Measurements from ENCODE around the gene SMARCC1.
"Not testable (repeated sequence)": the region's sequence is repeated elsewhere in the genome, so short reads cannot be mapped to it uniquely, and the experiment has no call there.

Gene SMARCC1

GRCh38 chr3:47762233-47762632 lies 19.5 kb downstream of the SMARCC1 start:
- no peaks in the 10 kb centered on the region for H3K9me3 ChIP-seq (ENCODE audit: control insufficient read depth, insufficient read depth, low read depth, low read length)
- H3K27me3 ChIP-seq (ENCODE audit: control insufficient read depth, insufficient read depth, low read length) = no peaks in the 10 kb centered on the region
- H3K9ac ChIP-seq (ENCODE audit: low read length) = no peak overlapping the region
- no peak overlapping the region for H3K27ac ChIP-seq (ENCODE audit: low read depth, low read length)
- peaks cover 56% of the 10 kb centered on the region for H3K36me3 ChIP-seq (ENCODE audit: control insufficient read depth, insufficient read depth, low read length)
- no peaks in the 10 kb centered on the region for H3K4me1 ChIP-seq (ENCODE audit: control insufficient read depth, insufficient read depth, low read length)
- H3K4me3 ChIP-seq (ENCODE audit: low read depth, low read length) = no peak overlapping the region

DNA sequence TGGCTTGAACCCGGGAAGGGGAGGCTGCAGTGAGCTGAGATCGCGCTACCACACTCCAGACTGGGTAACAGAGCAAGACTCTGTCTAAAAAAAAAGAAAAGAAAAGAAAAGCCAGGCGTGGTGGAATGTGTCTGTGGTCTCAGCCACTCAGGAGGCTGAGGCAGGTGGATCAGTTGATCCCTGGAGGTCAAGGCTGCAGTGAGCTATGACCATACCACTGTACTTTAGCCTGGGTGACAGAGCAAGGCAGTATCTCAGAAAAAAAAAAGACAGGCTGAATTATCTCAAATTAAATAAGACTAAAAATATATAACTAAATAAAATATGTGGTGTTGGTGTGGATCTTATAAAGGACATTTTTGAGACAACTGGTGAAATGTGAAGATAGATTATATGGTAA lies 20.6 kb downstream of the SMARCC1 start:
- Histone ChIP-seq H3K9me3 (ENCODE audit: control insufficient read depth, insufficient read depth, low read depth, low read length) (no peaks in the 10 kb centered on the region), H3K36me3 (ENCODE audit: control insufficient read depth, insufficient read depth, low read length) (peaks cover 57% of the 10 kb centered on the region), H3K27ac (ENCODE audit: low read depth, low read length) (no peak overlapping the region), H3K4me1 (ENCODE audit: control insufficient read depth, insufficient read depth, low read length) (no peaks in the 10 kb centered on the region), H3K4me3 (ENCODE audit: low read depth, low read length) (no peak overlapping the region), H3K27me3 (ENCODE audit: control insufficient read depth, insufficient read depth, low read length) (no peaks in the 10 kb centered on the region), H3K9ac (ENCODE audit: low read length) (no peak overlapping the region)

- H3K9me3 ChIP-seq (ENCODE audit: control insufficient read depth, insufficient read depth, low read depth, low read length); H3K4me1 ChIP-seq (ENCODE audit: control insufficient read depth, insufficient read depth, low read length); H3K4me3 ChIP-seq (ENCODE audit: low read depth, low read length); H3K27me3 ChIP-seq (ENCODE audit: control insufficient read depth, insufficient read depth, low read length); H3K27ac ChIP-seq (ENCODE audit: low read depth, low read length); H3K9ac ChIP-seq (ENCODE audit: low read length): not testable (repeated sequence)
- H3K36me3 ChIP-seq (ENCODE audit: control insufficient read depth, insufficient read depth, low read length) = peaks cover 54% of the 10 kb centered on the region
These were observed 21.5 kb downstream of the SMARCC1 start for GRCh38 chr3:47760207-47760606.

- H3K36me3 ChIP-seq (ENCODE audit: control insufficient read depth, insufficient read depth, low read length) = peaks cover 41% of the 10 kb centered on the region
These were observed 23.2 kb downstream of the SMARCC1 start for GRCh38 chr3:47758261-47759025.

GRCh38 chr3:47752716-47753115 lies 29.0 kb downstream of the SMARCC1 start:
- Histone ChIP-seq H3K9me3 (ENCODE audit: control insufficient read depth, insufficient read depth, low read depth, low read length) (no peaks in the 10 kb centered on the region), H3K4me3 (ENCODE audit: low read depth, low read length) (no peak overlapping the region), H3K36me3 (ENCODE audit: control insufficient read depth, insufficient read depth, low read length) (peaks cover 23% of the 10 kb centered on the region), H3K27ac (ENCODE audit: low read depth, low read length) (no peak overlapping the region), H3K27me3 (ENCODE audit: control insufficient read depth, insufficient read depth, low read length) (no peaks in the 10 kb centered on the region), H3K4me1 (ENCODE audit: control insufficient read depth, insufficient read depth, low read length) (no peaks in the 10 kb centered on the region), H3K9ac (ENCODE audit: low read length) (no peak overlapping the region)

More at GRCh38 chr3:47758261-47759025, 23.2 kb downstream of the SMARCC1 start:
- Histone ChIP-seq H3K4me1 (ENCODE audit: control insufficient read depth, insufficient read depth, low read length) (no peaks in the 10 kb centered on the region), H3K9ac (ENCODE audit: low read length) (no peak overlapping the region), H3K27ac (ENCODE audit: low read depth, low read length) (no peak overlapping the region), H3K4me3 (ENCODE audit: low read depth, low read length) (no peak overlapping the region), H3K9me3 (ENCODE audit: control insufficient read depth, insufficient read depth, low read depth, low read length) (no peaks in the 10 kb centered on the region), H3K27me3 (ENCODE audit: control insufficient read depth, insufficient read depth, low read length) (no peaks in the 10 kb centered on the region)

- H3K4me3 ChIP-seq (ENCODE audit: low read depth, low read length); H3K27ac ChIP-seq (ENCODE audit: low read depth, low read length); H3K27me3 ChIP-seq (ENCODE audit: control insufficient read depth, insufficient read depth, low read length); H3K9me3 ChIP-seq (ENCODE audit: control insufficient read depth, insufficient read depth, low read depth, low read length); H3K4me1 ChIP-seq (ENCODE audit: control insufficient read depth, insufficient read depth, low read length); H3K9ac ChIP-seq (ENCODE audit: low read length): not testable (repeated sequence)
- peaks cover 19% of the 10 kb centered on the region for H3K36me3 ChIP-seq (ENCODE audit: control insufficient read depth, insufficient read depth, low read length)
These were observed 30.8 kb downstream of the SMARCC1 start for GRCh38 chr3:47750811-47751354.

- no peak overlapping the region for H3K9ac ChIP-seq (ENCODE audit: low read length)
- H3K4me3 ChIP-seq (ENCODE audit: low read depth, low read length) = no peak overlapping the region
- H3K36me3 ChIP-seq (ENCODE audit: control insufficient read depth, insufficient read depth, low read length) = peaks cover 47% of the 10 kb centered on the region
- no peaks in the 10 kb centered on the region for H3K9me3 ChIP-seq (ENCODE audit: control insufficient read depth, insufficient read depth, low read depth, low read length)
- no peak overlapping the region for H3K27ac ChIP-seq (ENCODE audit: low read depth, low read length)
- no peaks in the 10 kb centered on the region for H3K4me1 ChIP-seq (ENCODE audit: control insufficient read depth, insufficient read depth, low read length)
- H3K27me3 ChIP-seq (ENCODE audit: control insufficient read depth, insufficient read depth, low read length) = no peaks in the 10 kb centered on the region
These were observed 34.1 kb downstream of the SMARCC1 start for GRCh38 chr3:47747558-47747957.

- no peaks in the 10 kb centered on the region for H3K27me3 ChIP-seq (ENCODE audit: control insufficient read depth, insufficient read depth, low read length)
- H3K9me3 ChIP-seq (ENCODE audit: control insufficient read depth, insufficient read depth, low read depth, low read length) = no peaks in the 10 kb centered on the region
- H3K4me3 ChIP-seq (ENCODE audit: low read depth, low read length) = no peak overlapping the region
- no peak overlapping the region for H3K27ac ChIP-seq (ENCODE audit: low read depth, low read length)
- H3K4me1 ChIP-seq (ENCODE audit: control insufficient read depth, insufficient read depth, low read length) = no peaks in the 10 kb centered on the region
- no peak overlapping the region for H3K9ac ChIP-seq (ENCODE audit: low read length)
- H3K36me3 ChIP-seq (ENCODE audit: control insufficient read depth, insufficient read depth, low read length) = peaks cover 56% of the 10 kb centered on the region
These were observed 35.4 kb downstream of the SMARCC1 start for GRCh38 chr3:47746264-47746663.

DNA sequence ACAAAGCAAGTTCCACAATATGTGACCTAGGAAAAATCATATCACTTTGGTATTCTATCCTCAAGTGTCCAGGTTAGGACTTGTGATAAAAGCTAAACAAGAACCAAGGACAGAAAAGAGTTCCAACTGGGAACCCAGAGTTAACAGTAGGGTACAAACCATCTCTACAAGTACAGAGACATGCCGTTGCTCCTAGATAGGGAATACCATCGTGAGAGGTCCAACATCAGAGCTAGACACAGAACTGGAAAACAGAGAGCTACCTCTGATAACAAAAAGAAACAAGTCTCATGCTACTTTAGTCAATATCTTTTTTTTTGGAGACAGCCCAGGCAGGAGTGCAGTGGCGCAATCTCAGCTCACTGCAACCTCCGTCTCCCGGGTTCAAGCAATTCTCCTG lies 37.8 kb downstream of the SMARCC1 start:
- Histone ChIP-seq H3K9me3 (ENCODE audit: control insufficient read depth, insufficient read depth, low read depth, low read length) (no peaks in the 10 kb centered on the region), H3K4me1 (ENCODE audit: control insufficient read depth, insufficient read depth, low read length) (no peaks in the 10 kb centered on the region), H3K4me3 (ENCODE audit: low read depth, low read length) (no peak overlapping the region), H3K27me3 (ENCODE audit: control insufficient read depth, insufficient read depth, low read length) (no peaks in the 10 kb centered on the region), H3K36me3 (ENCODE audit: control insufficient read depth, insufficient read depth, low read length) (peaks cover 58% of the 10 kb centered on the region), H3K27ac (ENCODE audit: low read depth, low read length) (no peak overlapping the region), H3K9ac (ENCODE audit: low read length) (no peak overlapping the region)

GRCh38 chr3:47743352-47743751 lies 38.3 kb downstream of the SMARCC1 start:
- H3K36me3 ChIP-seq (ENCODE audit: control insufficient read depth, insufficient read depth, low read length) = peaks cover 62% of the 10 kb centered on the region
- not testable (repeated sequence) for H3K27ac ChIP-seq (ENCODE audit: low read depth, low read length); H3K4me1 ChIP-seq (ENCODE audit: control insufficient read depth, insufficient read depth, low read length); H3K9ac ChIP-seq (ENCODE audit: low read length); H3K9me3 ChIP-seq (ENCODE audit: control insufficient read depth, insufficient read depth, low read depth, low read length); H3K27me3 ChIP-seq (ENCODE audit: control insufficient read depth, insufficient read depth, low read length); H3K4me3 ChIP-seq (ENCODE audit: low read depth, low read length)

- H3K9ac ChIP-seq (ENCODE audit: low read length) = no peak overlapping the region
- no peaks in the 10 kb centered on the region for H3K9me3 ChIP-seq (ENCODE audit: control insufficient read depth, insufficient read depth, low read depth, low read length)
- H3K4me3 ChIP-seq (ENCODE audit: low read depth, low read length) = no peak overlapping the region
- no peak overlapping the region for H3K27ac ChIP-seq (ENCODE audit: low read depth, low read length)
- H3K36me3 ChIP-seq (ENCODE audit: control insufficient read depth, insufficient read depth, low read length) = peaks cover 71% of the 10 kb centered on the region
- H3K27me3 ChIP-seq (ENCODE audit: control insufficient read depth, insufficient read depth, low read length) = no peaks in the 10 kb centered on the region
- no peaks in the 10 kb centered on the region for H3K4me1 ChIP-seq (ENCODE audit: control insufficient read depth, insufficient read depth, low read length)
These were observed 39.8 kb downstream of the SMARCC1 start for GRCh38 chr3:47741925-47742324.
